Epithelial cell of esophagus (primary cell): ENCODE results near the gene UPF1.

Source experiments
- DNase-seq: peaks from one replicate; pipeline ENCODE4 v3.0.0; 2010; ENCODE audit warnings: low read depth
- H3K4me3 ChIP-seq: 2 replicates; pipeline ENCODE4 v1.5.1; 2011; ENCODE audit warnings: mild to moderate bottlenecking, low read length, control low read depth
- CTCF ChIP-seq: IDR thresholded peaks from 2 replicates; pipeline ENCODE4 v1.5.1; 2011; ENCODE audit warnings: low read depth, mild to moderate bottlenecking, low read length, control low read depth, inconsistent platforms; ENCODE audit not compliant: insufficient read depth; ENCODE audit errors: missing control alignments

UPF1 gene

GRCh38 chr19:18831524-18832305, at the start of gene UPF1:
Gene UPF1 (plus strand): TSS chr19:18831959. CDS start chr19:18832210, 251 bp downstream.
- peak within 1 kb of the TSS; percentile 94 for H3K4me3 ChIP-seq
- no peak for TF ChIP-seq CTCF
- DNase-seq = peak; percentile 94

GRCh38 chr19:18782559-18783225, 49.1 kb upstream of the UPF1 start:
- TF ChIP-seq CTCF = no peak
- H3K4me3 ChIP-seq = no peak overlapping the region
- DNase-seq = no peak

- no peak for DNase-seq
- no peak overlapping the region for H3K4me3 ChIP-seq
- no peak for TF ChIP-seq CTCF
These were observed 47.6 kb upstream of the UPF1 start for GRCh38 chr19:18783958-18784785.

GRCh38 chr19:18784786-18785120, 47.0 kb upstream of the UPF1 start:
- TF ChIP-seq CTCF = no peak
- H3K4me3 ChIP-seq = no peak overlapping the region
- DNase-seq = no peak

GRCh38 chr19:18785179-18786124, 46.3 kb upstream of the UPF1 start:
- H3K4me3 ChIP-seq = peak overlapping the region; percentile 2
- no peak for TF ChIP-seq CTCF
- peak; percentile 69 for DNase-seq
